Panc1 (cell line): Measurements from ENCODE around the gene GRIN1. TPM values are rescaled to one million over a fixed set of nuclear protein-coding genes. Genes with fewer than 3 reads are reported as not detected.

Source experiments
- ATAC-seq: fragments of 200-7000 bp; cut with Tn5 transposase; 2 replicates; pipeline ENCODE4 v1.9.1; 2020; ENCODE audit warnings: mild to moderate bottlenecking, moderate library complexity
- BruUV-seq: library from RNA; stranded (reverse); fragments of 400-500 nt; replicated peaks from 2 replicates; lab custom pipeline; 2021; lab: Mats Ljungman, UMichigan
- CTCF ChIA-PET: fragments of 300-600 bp; sonication (Branson Sonifier 250); formaldehyde crosslinking; loops from one replicate; lab custom pipeline; 2022; ENCODE audit warnings: antibody characterized with exemption; lab: Charles Lee
- POLR2A ChIA-PET: fragments of 300-600 bp; sonication (Branson Sonifier 250); formaldehyde crosslinking; loops from one replicate; lab custom pipeline; 2022; ENCODE audit warnings: antibody characterized with exemption; lab: Charles Lee
- DNase-seq: peaks from one replicate; pipeline ENCODE4 v3.0.0-alpha.2; 2010; ENCODE audit warnings: low read depth, low spot score
- H3K27ac ChIP-seq: 2 replicates; pipeline ENCODE4 v1.5.1; 2011; ENCODE audit warnings: mild to moderate bottlenecking, low read length, inconsistent platforms
- H3K27me3 ChIP-seq: fragments of 200-500 bp; sonication (Bioruptor generic); 2 replicates; pipeline ENCODE4 v1.6.0; 2014; ENCODE audit warnings: low read length, inconsistent platforms; ENCODE audit not compliant: control insufficient read depth, insufficient read depth
- H3K36me3 ChIP-seq: fragments of 200-500 bp; sonication (Bioruptor generic); 2 replicates; pipeline ENCODE4 v1.5.1; 2014; ENCODE audit warnings: inconsistent platforms, mild to moderate bottlenecking, low read length, moderate library complexity; ENCODE audit not compliant: control insufficient read depth, insufficient read depth
- H3K4me1 ChIP-seq: 2 replicates; pipeline ENCODE4 v1.5.1; 2011; ENCODE audit warnings: inconsistent platforms, mild to moderate bottlenecking, low read length, moderate library complexity; ENCODE audit not compliant: control insufficient read depth, insufficient read depth
- H3K4me3 ChIP-seq, 2 experiments: 2 replicates each; pipeline ENCODE4 v1.5.1; 2011 to 2012; ENCODE audit warnings: low read depth in 2 of 2, low read length in 2 of 2, mild to moderate bottlenecking in 2 of 2, inconsistent platforms in 1 of 2, moderate library complexity in 1 of 2
- H3K9me3 ChIP-seq: fragments of 200-500 bp; sonication (Bioruptor generic); 2 replicates; pipeline ENCODE4 v1.5.1; 2014; ENCODE audit warnings: low read depth, mild to moderate bottlenecking, inconsistent platforms, low read length, moderate library complexity; ENCODE audit not compliant: control insufficient read depth, insufficient read depth
- POLR2AphosphoS5 ChIP-seq: IDR thresholded peaks from 2 replicates; pipeline ENCODE4 v1.6.1; 2012; ENCODE audit warnings: mild to moderate bottlenecking, low read depth, low read length, moderate library complexity
- SIN3A ChIP-seq: IDR thresholded peaks from 2 replicates; pipeline ENCODE4 v1.6.1; 2012; ENCODE audit warnings: low read depth, mild to moderate bottlenecking, low read length, moderate library complexity, borderline replicate concordance; ENCODE audit not compliant: insufficient read depth
- TCF7L2 ChIP-seq: IDR thresholded peaks from 2 replicates; pipeline ENCODE4 v1.6.1; 2011; ENCODE audit warnings: mild to moderate bottlenecking, low read depth, low read length, inconsistent platforms
- in situ Hi-C: cut with HindIII; loops from 2 replicates; pipeline ENCODE4 v1.10.0; 2016; ENCODE audit warnings: low sequenced_read_pairs, low pct_unique_long_range_greater_than_20kb
- intact Hi-C: fragments of 100-400 bp; cut with micrococcal nuclease; formaldehyde crosslinking; loops from one replicate; pipeline ENCODE4 v1.10.0; 2022; ENCODE audit not compliant: unreplicated experiment
- total RNA-seq: library from RNA; stranded (reverse); gene quantifications from one replicate; pipeline ENCODE4 v1.2.1, GENCODE V29; 2021; ENCODE audit not compliant: unreplicated experiment
- TF ChIP-seq, protein P1 (sequence below), 2 experiments: IDR thresholded peaks; 2 replicates each; pipeline ENCODE4 v1.6.1; 2011 to 2012; ENCODE audit warnings: low read depth in 2 of 2, control low read depth in 1 of 2, low read length in 1 of 2, mild to moderate bottlenecking in 1 of 2, moderate library complexity in 1 of 2; ENCODE audit not compliant: insufficient read depth in 1 of 2
- TF ChIP-seq, protein P2 (sequence below): fragments of 450-650 bp; IDR thresholded peaks from 2 replicates; pipeline ENCODE4 v1.5.1; 2017; ENCODE audit warnings: mild to moderate bottlenecking

The GRIN1 gene
- total RNA-seq, 1 experiment from 2014 or later = 4.9 TPM

DNA sequence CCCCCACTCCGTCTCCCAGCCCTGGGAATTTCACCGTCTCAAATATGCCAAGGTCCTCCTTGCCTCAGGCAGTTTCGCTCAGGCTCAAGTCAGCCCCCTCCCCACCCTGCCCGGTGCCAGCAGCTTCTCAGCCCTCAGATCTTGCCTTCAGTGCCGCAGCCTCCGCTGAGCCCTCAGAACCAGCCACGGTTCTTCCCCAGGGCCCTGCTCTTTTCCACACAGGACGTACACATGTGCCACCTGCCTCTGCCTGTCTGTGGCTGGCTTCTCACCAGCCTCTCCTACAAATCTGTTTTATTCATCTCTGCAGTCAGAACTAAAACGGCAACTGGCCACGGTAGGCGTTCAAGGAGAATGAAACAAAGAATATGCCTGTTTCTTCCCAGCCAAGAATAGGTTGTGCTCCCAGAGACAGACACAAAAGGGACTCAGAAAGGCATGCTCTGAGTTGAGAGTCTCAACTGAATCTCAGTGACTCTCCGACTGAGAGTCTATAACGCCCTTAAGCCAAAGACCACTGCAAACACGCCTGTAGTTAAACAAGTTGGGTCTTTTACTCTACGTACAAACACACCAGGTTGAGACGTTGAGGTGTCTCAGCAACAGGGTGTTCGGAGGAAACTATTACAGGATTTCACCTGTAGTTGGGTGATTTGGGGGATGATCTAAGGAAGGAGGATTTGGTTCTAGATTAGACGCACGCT is 10.6 kb upstream of the GRIN1 start:
- Histone ChIP-seq H3K9me3 (no peaks in the 10 kb centered on the region), H3K27me3 (no peaks in the 10 kb centered on the region), H3K4me1 (peaks cover 3% of the 10 kb centered on the region; the same call in 1 of the 2 replicates), H3K4me3 (peak overlapping the region; percentile 68 to 75), H3K36me3 (0 out of 2 replicates have a peak, but pooled peaks cover 3% of the 10 kb centered on the region), H3K27ac (peak overlapping the region; percentile 91)
- intact Hi-C loops = no loop called here
- in situ Hi-C loops = no loop called here
- ATAC-seq (no peak), DNase-seq (no peak)
- BruUV-seq = no TSS peak
- ChIA-PET POLR2A (no interaction called here), CTCF (interaction anchor here (0.7 to 0.8 kb wide), 2 partner anchors 34 to 88 kb away, joined by 5 to 7 read pairs; no protein-coding TSS in a partner anchor)
- TF ChIP-seq POLR2AphosphoS5 = no peak
- TF ChIP-seq, protein P1, sequence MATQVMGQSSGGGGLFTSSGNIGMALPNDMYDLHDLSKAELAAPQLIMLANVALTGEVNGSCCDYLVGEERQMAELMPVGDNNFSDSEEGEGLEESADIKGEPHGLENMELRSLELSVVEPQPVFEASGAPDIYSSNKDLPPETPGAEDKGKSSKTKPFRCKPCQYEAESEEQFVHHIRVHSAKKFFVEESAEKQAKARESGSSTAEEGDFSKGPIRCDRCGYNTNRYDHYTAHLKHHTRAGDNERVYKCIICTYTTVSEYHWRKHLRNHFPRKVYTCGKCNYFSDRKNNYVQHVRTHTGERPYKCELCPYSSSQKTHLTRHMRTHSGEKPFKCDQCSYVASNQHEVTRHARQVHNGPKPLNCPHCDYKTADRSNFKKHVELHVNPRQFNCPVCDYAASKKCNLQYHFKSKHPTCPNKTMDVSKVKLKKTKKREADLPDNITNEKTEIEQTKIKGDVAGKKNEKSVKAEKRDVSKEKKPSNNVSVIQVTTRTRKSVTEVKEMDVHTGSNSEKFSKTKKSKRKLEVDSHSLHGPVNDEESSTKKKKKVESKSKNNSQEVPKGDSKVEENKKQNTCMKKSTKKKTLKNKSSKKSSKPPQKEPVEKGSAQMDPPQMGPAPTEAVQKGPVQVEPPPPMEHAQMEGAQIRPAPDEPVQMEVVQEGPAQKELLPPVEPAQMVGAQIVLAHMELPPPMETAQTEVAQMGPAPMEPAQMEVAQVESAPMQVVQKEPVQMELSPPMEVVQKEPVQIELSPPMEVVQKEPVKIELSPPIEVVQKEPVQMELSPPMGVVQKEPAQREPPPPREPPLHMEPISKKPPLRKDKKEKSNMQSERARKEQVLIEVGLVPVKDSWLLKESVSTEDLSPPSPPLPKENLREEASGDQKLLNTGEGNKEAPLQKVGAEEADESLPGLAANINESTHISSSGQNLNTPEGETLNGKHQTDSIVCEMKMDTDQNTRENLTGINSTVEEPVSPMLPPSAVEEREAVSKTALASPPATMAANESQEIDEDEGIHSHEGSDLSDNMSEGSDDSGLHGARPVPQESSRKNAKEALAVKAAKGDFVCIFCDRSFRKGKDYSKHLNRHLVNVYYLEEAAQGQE (IDR thresholded peaks at IDR 0.05; ENCODE audit: insufficient read depth in 1 of 2, low read depth in 2 of 2, low read length in 1 of 2) = no peak
- TF ChIP-seq, protein P2, sequence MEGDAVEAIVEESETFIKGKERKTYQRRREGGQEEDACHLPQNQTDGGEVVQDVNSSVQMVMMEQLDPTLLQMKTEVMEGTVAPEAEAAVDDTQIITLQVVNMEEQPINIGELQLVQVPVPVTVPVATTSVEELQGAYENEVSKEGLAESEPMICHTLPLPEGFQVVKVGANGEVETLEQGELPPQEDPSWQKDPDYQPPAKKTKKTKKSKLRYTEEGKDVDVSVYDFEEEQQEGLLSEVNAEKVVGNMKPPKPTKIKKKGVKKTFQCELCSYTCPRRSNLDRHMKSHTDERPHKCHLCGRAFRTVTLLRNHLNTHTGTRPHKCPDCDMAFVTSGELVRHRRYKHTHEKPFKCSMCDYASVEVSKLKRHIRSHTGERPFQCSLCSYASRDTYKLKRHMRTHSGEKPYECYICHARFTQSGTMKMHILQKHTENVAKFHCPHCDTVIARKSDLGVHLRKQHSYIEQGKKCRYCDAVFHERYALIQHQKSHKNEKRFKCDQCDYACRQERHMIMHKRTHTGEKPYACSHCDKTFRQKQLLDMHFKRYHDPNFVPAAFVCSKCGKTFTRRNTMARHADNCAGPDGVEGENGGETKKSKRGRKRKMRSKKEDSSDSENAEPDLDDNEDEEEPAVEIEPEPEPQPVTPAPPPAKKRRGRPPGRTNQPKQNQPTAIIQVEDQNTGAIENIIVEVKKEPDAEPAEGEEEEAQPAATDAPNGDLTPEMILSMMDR = no peak
- no peak for TF ChIP-seq TCF7L2

DNA sequence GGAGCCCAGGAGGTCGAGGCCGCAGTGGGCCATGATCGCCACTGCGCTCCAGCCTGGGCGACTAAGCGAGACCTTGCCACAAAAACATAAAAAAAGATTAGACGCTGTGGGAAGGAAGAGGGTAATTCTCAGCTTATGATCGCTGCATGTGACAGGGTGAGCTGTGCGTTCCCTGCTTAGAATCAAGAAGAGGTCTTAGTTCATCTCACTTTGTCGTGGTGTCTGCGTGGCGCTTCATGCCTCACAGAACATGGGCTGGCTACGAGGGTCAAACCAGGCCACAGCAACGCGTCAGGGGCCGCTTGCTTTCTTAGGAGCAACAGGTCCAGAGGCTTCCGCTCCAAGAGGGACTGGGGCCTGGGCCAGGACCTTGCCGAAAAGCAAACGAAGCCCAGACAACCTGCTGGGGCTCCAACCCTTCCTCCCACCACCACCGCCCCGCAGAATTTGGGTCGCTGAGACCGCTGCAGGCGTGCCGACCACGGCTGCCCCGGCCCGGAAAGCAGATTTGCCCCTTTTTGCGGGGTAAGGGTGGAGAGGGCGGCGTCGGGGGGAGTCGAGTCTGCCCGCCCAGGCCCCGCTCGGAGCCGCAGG is 10.0 kb upstream of the GRIN1 start:
- DNase-seq = no peak
- ATAC-seq = peak; percentile 7; the same call in 1 of the 2 replicates
- Histone ChIP-seq H3K4me3 (peak overlapping the region; percentile 68 to 75), H3K9me3 (no peaks in the 10 kb centered on the region), H3K27ac (peak overlapping the region; percentile 91), H3K4me1 (peaks cover 3% of the 10 kb centered on the region; the same call in 1 of the 2 replicates), H3K27me3 (no peaks in the 10 kb centered on the region), H3K36me3 (0 out of 2 replicates have a peak, but pooled peaks cover 3% of the 10 kb centered on the region)
- intact Hi-C loops (no loop called here), in situ Hi-C loops (no loop called here)
- POLR2A ChIA-PET = interaction anchor here (0.8 to 1.1 kb wide), 2 partner anchors 48 to 78 kb away, joined by 3 to 4 read pairs; no protein-coding TSS in a partner anchor
- no TSS peak for BruUV-seq
- TF ChIP-seq, protein P1 (IDR thresholded peaks at IDR 0.05; ENCODE audit: insufficient read depth in 1 of 2, low read depth in 2 of 2, low read length in 1 of 2) = no peak
- TF ChIP-seq POLR2AphosphoS5 (no peak), TCF7L2 (no peak), SIN3A (no peak)
- TF ChIP-seq, protein P2 = no peak
- CTCF ChIA-PET = interaction anchor here (1.0 kb wide), 1 partner anchor 100 kb away, joined by 3 read pairs; no protein-coding TSS in a partner anchor
